CD4-positive, alpha-beta T cell (primary cell): Measurements from ENCODE around the gene BTBD9. TPM values are rescaled to one million over a fixed set of nuclear protein-coding genes. Genes with fewer than 3 reads are reported as not detected.

Source experiments
- ATAC-seq: fragments of 200-7000 bp; cut with Tn5 transposase; one replicate; pipeline ENCODE4 v1.10.0; 2022; ENCODE audit warnings: mild to moderate bottlenecking; ENCODE audit not compliant: poor library complexity
- CTCF ChIA-PET: fragments of 350-600 bp; sonication (Branson Sonifier 250); formaldehyde crosslinking; loops from one replicate; lab custom pipeline; 2021; ENCODE audit warnings: antibody characterized with exemption, inconsistent platforms; lab: Charles Lee
- POLR2A ChIA-PET: fragments of 350-600 bp; sonication (Branson Sonifier 250); formaldehyde crosslinking; loops from one replicate; lab custom pipeline; 2021; ENCODE audit warnings: antibody characterized with exemption, inconsistent platforms; lab: Charles Lee
- DNase-seq, 14 experiments: peaks; one replicate each; pipeline ENCODE4 v3.0.0-alpha.2; 2013 to 2020; ENCODE audit warnings: mixed read lengths in 2 of 14
- H3K27ac ChIP-seq, 2 donors: one replicate each; pipeline versions ENCODE4 v1.5.1 to v1.7.0; 2013; ENCODE audit warnings: low read length in 2 of 2, low read depth in 1 of 2, mild to moderate bottlenecking in 1 of 2
- H3K27me3 ChIP-seq, 2 experiments: 1 replicate in 1 of 2; 2 replicates in 1 of 2; pipeline versions ENCODE4 v1.6.1 to v1.7.0; 2013; ENCODE audit warnings: low read length in 2 of 2, control low read depth in 1 of 2, mild to moderate bottlenecking in 1 of 2, moderate library complexity in 1 of 2; ENCODE audit not compliant: insufficient read depth in 2 of 2, control insufficient read depth in 1 of 2
- H3K36me3 ChIP-seq: one replicate; pipeline ENCODE4 v1.6.1; 2013; ENCODE audit warnings: low read length, control low read depth; ENCODE audit not compliant: insufficient read depth
- H3K4me1 ChIP-seq: one replicate; pipeline ENCODE4 v1.6.1; 2013; ENCODE audit warnings: low read length, control low read depth; ENCODE audit not compliant: insufficient read depth
- H3K4me3 ChIP-seq: one replicate; pipeline ENCODE4 v1.5.1; 2013; ENCODE audit warnings: mild to moderate bottlenecking, low read length, moderate library complexity
- H3K9me3 ChIP-seq, 2 experiments: 1 replicate in 1 of 2; 2 replicates in 1 of 2; pipeline versions ENCODE4 v1.6.1 to v1.7.0; 2013; ENCODE audit warnings: low read length in 2 of 2, mild to moderate bottlenecking in 2 of 2, control low read depth in 1 of 2, moderate library complexity in 1 of 2; ENCODE audit not compliant: control insufficient read depth in 1 of 2, insufficient read depth in 1 of 2
- H3K27ac Mint-ChIP-seq: one replicate; pipeline ENCODE4 v1.8.0; 2020; ENCODE audit warnings: mixed read lengths
- H3K27me3 Mint-ChIP-seq: one replicate; pipeline ENCODE4 v1.8.0; 2021; ENCODE audit warnings: mixed read lengths
- H3K36me3 Mint-ChIP-seq: one replicate; pipeline ENCODE4 v1.8.0; 2021; ENCODE audit warnings: low read depth, mixed read lengths
- H3K4me1 Mint-ChIP-seq: one replicate; pipeline ENCODE4 v1.8.0; 2021; ENCODE audit warnings: low read depth, mixed read lengths
- H3K4me3 Mint-ChIP-seq: one replicate; pipeline ENCODE4 v1.8.0; 2020; ENCODE audit warnings: mild to moderate bottlenecking, mixed read lengths
- H3K9me3 Mint-ChIP-seq: one replicate; pipeline ENCODE4 v1.8.0; 2020; ENCODE audit warnings: mixed read lengths
- CTCF ChIP-seq: fragments of 200-600 bp; IDR thresholded peaks from one replicate; pipeline ENCODE4 v1.8.0; 2022; ENCODE audit warnings: antibody characterized with exemption, mild to moderate bottlenecking
- intact Hi-C, 2 experiments: fragments of 100-400 bp; cut with DNase I in 1 of 2; cut with micrococcal nuclease in 1 of 2; formaldehyde crosslinking; loops; one replicate each; pipeline versions ENCODE4 v1.15.1 to v1.9.0; 2023 to 2025; cut with DNase I, micrococcal nuclease
- total RNA-seq, 174 experiments: library from RNA in 2 of 174; stranded (reverse) in 2 of 174; gene quantifications; one replicate each; pipeline ENCODE4 v1.2.3 and lab custom pipeline; 2021 to 2026

BTBD9 gene
- total RNA-seq, 2 experiments from 2014 or later = 58.7 to 59.3 TPM

- Mint-ChIP-seq H3K4me3 (no peak overlapping the region), H3K27ac (peak overlapping the region; percentile 36), H3K4me1 (peaks cover 4% of the 10 kb centered on the region), H3K9me3 (no peaks in the 10 kb centered on the region), H3K36me3 (peaks cover 36% of the 10 kb centered on the region), H3K27me3 (no peaks in the 10 kb centered on the region)
- no peaks in the 10 kb centered on the region for H3K4me1 ChIP-seq
- ATAC-seq = no peak
- no peak for TF ChIP-seq CTCF
- ChIA-PET CTCF (no interaction called here), POLR2A (no interaction called here)
- DNase-seq = no peak
- intact Hi-C loops = no loop called here
- H3K27me3 ChIP-seq = no peaks in the 10 kb centered on the region
- no peak overlapping the region for H3K4me3 ChIP-seq
- H3K9me3 ChIP-seq = no peaks in the 10 kb centered on the region
- H3K27ac ChIP-seq = no peak overlapping the region
- peaks cover 5% of the 10 kb centered on the region for H3K36me3 ChIP-seq
Observed at GRCh38 chr6:38172739-38173410, 466.9 kb downstream of the BTBD9 start.

DNA sequence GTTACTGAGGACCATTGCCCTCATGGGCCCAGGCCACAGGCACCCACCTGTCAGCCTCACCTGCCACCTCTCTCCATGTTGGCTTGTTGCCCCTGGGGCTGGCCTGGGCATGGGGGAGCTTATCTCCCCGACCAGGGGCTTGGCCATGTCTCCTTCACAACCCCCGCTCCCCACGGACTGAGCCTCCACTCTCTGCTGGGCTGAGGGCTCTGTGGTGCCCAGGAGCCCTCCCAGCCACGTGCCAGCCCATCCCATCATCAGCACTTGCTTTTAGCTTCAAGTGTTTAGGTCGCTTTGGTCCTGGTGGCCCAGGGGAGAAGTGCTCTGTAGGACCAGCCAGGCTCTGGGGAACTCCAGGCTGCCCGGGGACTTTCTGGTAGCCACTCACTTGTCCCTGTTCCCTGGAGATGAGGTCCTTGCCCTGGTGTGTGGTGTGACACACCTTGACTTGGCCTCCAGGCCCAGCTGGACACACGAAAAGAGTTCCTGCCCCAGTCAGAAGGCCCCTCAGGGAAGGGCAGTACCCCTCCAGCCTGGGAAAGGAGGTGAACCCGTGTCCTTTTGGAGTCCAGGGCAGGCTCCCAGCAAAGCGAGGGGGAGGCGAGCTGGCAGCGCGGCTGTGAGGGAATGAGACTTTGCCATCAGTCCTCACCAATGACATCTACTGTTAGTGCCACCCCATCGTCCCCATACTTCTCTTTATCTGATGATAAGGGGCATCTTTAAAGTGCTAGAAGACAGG lies 467.6 kb downstream of the BTBD9 start:
- H3K27me3 Mint-ChIP-seq = no peaks in the 10 kb centered on the region
- intact Hi-C loops = no loop called here
- Histone ChIP-seq H3K4me3 (no peak overlapping the region), H3K36me3 (peaks cover 5% of the 10 kb centered on the region), H3K4me1 (no peaks in the 10 kb centered on the region), H3K27me3 (no peaks in the 10 kb centered on the region), H3K9me3 (no peaks in the 10 kb centered on the region), H3K27ac (no peak overlapping the region)
- ATAC-seq (no peak), DNase-seq (no peak)
- TF ChIP-seq CTCF = no peak
- ChIA-PET POLR2A (interaction anchor here (0.6 kb wide), 1 partner anchor 61 kb away, joined by 3 read pairs; no protein-coding TSS in a partner anchor), CTCF (no interaction called here)
- H3K4me3 Mint-ChIP-seq = no peak overlapping the region
- H3K9me3 Mint-ChIP-seq = no peaks in the 10 kb centered on the region
- peaks cover 4% of the 10 kb centered on the region for H3K4me1 Mint-ChIP-seq
- peaks cover 32% of the 10 kb centered on the region for H3K36me3 Mint-ChIP-seq
- peak overlapping the region; percentile 36 for H3K27ac Mint-ChIP-seq

- no peaks in the 10 kb centered on the region for H3K9me3 ChIP-seq
- no peak overlapping the region for H3K27ac ChIP-seq
- ChIA-PET POLR2A (no interaction called here), CTCF (no interaction called here)
- no peaks in the 10 kb centered on the region for H3K27me3 ChIP-seq
- peaks cover 3% of the 10 kb centered on the region for H3K36me3 ChIP-seq
- Mint-ChIP-seq H3K4me3 (no peak overlapping the region), H3K36me3 (peaks cover 19% of the 10 kb centered on the region), H3K9me3 (no peaks in the 10 kb centered on the region), H3K4me1 (peaks cover 4% of the 10 kb centered on the region), H3K27ac (no peak overlapping the region), H3K27me3 (no peaks in the 10 kb centered on the region)
- ATAC-seq = no peak
- no peak overlapping the region for H3K4me3 ChIP-seq
- intact Hi-C loops = no loop called here
- H3K4me1 ChIP-seq = no peaks in the 10 kb centered on the region
- TF ChIP-seq CTCF = no peak
- DNase-seq = no peak
Observed at GRCh38 chr6:38170666-38171355, 468.9 kb downstream of the BTBD9 start.
